Right lung (tissue), 5 donors: ENCODE measurements around the gene ZDHHC11. TPM values are rescaled to one million over a fixed set of nuclear protein-coding genes. Genes with fewer than 3 reads are reported as not detected.
"Not testable (repeated sequence)": the region's sequence is repeated elsewhere in the genome, so short reads cannot be mapped to it uniquely, and the experiment has no call there.

Experiments used
- DNase-seq, 2 donors: peaks; one replicate each; pipeline ENCODE4 v3.0.0-alpha.2; 2013
- polyA plus RNA-seq, 5 donors: library from polyadenylated mRNA; unstranded; fragments of 120-200 nt; gene quantifications; one replicate each; pipeline versions ENCODE4 v1.2.1 to v1.2.3, GENCODE V29; 2013; ENCODE audit warnings: inconsistent platforms in 1 of 5, low replicate concordance in 1 of 5; ENCODE audit not compliant: insufficient read length in 5 of 5, insufficient read depth in 1 of 5

ZDHHC11 gene
- polyA plus RNA-seq, 5 donors = 24.1 to 34.7 (median 27.2) TPM

- DNase-seq = not testable (repeated sequence)
These were observed 5.6 kb downstream of the ZDHHC11 start for GRCh38 chr5:845031-845675.

GRCh38 chr5:844426-844825, 6.4 kb downstream of the ZDHHC11 start:
- DNase-seq = not testable (repeated sequence)

DNA sequence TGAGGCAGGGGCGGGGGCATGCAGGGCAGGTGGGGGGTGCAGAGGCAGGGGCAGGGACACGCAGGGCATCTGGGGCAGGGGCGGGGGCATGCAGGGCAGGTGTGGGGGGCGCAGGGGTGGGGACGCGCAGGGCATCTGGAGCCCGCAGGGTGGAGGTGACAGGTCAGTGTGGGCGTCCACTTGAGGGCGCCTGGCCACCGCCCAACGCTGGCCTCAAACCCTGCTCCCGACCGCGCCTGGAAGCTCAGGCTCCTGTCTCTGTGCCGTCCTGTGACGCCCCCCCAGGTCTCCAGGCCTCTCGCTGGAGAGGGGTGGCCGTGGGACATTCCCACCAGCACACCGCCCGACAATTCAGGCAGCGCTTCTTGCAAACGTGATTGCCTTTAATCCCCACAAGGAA, 6.9 kb downstream of the ZDHHC11 start:
- not testable (repeated sequence) for DNase-seq

DNA sequence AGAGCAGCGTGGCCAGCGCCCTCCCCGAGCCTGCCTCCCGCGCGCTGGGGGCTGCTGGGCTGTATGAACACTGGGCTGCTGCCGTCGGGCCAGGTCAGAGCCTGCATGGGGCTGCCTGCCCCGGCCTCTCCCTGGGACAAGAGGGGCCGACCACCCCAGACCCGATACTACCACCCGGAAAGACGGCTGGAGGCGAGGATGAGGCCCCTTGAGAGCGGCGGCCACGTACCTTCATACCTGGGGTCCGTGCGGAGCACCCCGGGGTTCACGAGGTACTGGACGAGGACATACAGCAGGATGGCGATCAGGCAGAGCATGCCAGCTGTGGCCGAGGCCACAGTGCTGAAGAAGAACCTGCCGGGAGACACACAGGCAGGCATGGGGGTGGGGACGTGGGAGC, 7.4 kb downstream of the ZDHHC11 start:
- not testable (repeated sequence) for DNase-seq

DNA sequence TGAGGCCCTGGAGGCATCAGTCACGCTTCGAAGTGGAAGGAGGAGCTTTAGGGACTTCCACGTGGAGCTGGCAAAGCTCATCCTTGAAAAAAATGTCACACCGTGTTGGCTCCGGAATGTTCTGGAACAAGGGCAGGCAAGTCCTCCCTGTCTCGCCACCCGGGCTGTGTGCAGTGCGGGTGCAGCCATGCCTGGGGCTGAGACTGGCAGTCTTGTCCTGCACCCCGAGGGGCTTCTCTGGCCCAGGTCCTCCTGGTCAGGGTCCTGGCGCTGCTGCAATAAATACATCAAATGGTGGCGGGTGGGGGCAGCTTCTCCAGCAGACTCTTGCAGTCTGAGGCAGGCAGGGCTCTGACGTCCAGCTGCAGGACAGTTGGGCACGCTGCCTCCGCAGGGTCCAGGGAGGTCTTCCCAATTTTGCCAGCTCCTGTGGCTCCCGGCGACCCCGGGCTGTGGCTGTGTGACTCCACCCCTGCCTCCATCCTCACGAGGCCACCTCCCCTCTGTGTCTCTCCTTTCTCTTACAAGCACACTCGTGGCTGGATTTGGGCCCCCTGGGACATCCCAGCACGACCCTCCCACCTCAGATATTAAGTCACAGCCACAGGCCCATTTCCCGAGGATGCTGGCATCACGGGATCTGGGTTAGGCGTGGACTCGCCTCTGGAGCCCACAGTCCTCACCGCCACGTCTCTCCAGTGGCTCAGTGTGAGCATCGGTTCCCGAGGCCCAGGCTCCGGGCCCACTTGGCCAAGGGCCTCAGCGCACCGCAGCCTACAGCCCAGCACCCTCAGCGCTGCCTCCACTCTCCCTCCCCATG, 8.2 kb downstream of the ZDHHC11 start:
- DNase-seq = not testable (repeated sequence)

- DNase-seq = not testable (repeated sequence)
These were observed 9.0 kb downstream of the ZDHHC11 start for GRCh38 chr5:841531-842401.

GRCh38 chr5:840974-841435, 9.8 kb downstream of the ZDHHC11 start:
- not testable (repeated sequence) for DNase-seq

- not testable (repeated sequence) for DNase-seq
These were observed 10.4 kb downstream of the ZDHHC11 start for GRCh38 chr5:840118-840973.

GRCh38 chr5:838431-838851, 12.3 kb downstream of the ZDHHC11 start:
- DNase-seq = not testable (repeated sequence)

DNA sequence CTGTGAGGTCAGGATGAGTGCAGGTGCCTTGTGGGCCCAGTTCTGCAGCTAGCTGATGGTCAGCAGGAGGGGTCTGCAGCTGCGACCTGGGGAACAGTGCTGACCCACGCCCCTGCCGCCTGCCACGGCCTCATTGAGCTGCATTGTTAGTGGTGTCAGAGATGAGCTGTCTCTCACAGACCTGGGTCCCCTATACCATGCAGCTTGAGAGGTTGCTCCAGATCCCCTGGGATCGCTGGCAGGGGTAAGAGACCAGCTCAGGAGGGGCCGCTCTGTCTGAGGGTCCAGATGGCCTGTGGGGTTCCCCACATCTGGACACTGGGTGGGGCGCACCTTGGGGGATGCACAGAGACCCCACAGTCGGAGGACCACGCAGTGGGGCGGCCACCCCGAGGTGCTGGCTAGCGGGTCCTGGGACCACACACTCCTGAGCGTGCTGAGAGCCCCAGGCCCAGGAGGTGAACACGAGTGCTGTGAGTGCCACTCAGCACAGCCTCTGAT, 13.1 kb downstream of the ZDHHC11 start:
- not testable (repeated sequence) for DNase-seq

GRCh38 chr5:835933-836612, 14.7 kb downstream of the ZDHHC11 start:
- DNase-seq = not testable (repeated sequence)

DNA sequence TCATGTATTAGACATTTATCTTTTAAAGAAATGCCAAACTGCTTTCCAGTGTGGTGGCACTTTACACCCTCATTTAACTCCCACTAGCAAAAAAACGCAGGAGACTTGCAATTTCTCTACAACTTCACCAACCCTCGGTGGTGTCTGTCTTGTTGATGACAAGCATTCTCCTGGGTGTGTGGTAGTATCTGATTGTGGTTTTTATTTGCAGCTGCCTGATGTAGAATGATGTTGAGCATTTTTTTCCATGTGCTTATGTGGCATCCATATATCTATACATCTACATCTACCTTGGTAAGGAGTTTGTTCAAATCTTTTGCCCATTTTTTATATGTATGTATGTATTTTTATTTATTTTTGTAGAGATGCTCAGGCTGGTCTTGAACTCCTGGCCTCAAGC, 16.8 kb downstream of the ZDHHC11 start:
- DNase-seq = not testable (repeated sequence)

- DNase-seq = not testable (repeated sequence)
These were observed 22.6 kb downstream of the ZDHHC11 start for GRCh38 chr5:828194-828593.

DNA sequence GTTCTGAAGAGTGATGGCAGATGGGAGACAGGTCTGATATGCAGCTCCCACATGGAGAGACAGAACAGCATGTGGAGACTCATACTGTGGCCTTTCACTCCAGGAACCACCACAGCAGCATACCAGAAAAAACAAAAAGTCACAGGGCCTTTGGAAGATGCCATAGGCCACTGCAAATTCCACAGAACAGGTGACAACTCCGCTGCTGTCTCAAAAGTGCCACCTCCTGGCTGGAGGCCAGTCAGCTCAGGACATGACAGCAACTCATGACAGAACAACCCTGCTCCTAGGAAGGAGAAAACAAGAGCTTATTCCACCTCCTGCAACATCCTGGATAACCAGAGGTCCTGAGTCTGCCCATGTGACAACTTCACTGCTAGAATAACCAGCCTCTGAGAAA, 25.2 kb downstream of the ZDHHC11 start:
- not testable (repeated sequence) for DNase-seq

DNA sequence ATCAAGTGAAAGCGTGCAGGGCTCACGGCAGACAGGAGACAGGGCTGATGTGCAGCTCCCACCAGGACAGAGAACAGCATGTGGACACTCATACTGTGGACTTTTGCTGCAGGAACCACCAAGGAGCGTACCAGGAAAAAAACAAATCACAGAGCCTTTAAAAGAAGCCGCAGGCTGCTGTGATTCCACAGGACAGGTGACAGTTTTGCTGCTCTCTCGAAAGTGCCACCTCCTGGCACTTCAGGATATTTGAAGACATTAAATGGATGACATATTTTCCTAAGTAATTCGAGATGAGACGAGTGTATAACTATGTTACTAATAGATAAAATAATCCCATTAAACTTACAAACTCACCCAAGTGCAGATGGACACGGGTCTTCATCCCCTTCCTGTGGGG, 29.3 kb downstream of the ZDHHC11 start:
- DNase-seq = no peak

- DNase-seq = no peak
These were observed 30.5 kb downstream of the ZDHHC11 start for GRCh38 chr5:820245-820644.

- DNase-seq = no peak
These were observed 31.7 kb downstream of the ZDHHC11 start for GRCh38 chr5:819078-819477.

DNA sequence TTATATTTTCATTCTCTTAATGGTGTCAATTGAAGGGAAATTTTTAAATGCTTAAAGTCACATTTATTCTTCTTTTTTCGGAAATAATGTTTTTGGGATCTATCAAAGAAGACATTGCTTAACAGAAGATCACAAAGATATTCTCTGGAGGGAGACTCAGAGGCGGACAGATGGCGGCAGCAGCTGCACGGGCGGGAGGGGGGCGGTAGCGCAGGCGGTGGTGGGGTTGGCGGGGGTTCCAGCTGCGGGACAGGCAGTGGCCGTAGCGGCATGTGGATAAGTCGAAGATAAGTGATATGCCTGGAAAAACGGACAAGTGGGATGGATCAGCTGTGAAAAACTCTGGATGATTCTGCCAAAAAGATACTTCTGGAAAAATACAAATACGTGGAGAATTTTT, 34.6 kb downstream of the ZDHHC11 start:
- no peak for DNase-seq

DNA sequence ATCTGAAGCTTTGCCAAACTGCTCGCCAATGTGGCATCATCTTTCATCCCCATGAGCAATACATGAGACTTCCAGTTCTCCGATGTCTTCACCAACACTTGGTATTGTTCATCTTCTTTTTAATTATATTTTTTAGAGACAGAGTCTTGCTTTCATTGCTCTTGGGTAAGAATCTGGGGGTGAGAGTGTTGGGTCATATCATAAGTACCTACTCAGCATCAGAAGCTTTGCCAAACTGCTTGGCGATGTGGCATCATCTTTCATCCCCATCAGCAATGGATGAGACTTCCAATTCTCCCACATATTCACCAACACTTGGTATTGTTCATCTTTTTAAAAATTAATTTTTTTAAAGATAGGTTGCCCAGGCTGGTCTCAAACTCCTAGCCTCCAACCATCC, 35.3 kb downstream of the ZDHHC11 start:
- no peak for DNase-seq

DNA sequence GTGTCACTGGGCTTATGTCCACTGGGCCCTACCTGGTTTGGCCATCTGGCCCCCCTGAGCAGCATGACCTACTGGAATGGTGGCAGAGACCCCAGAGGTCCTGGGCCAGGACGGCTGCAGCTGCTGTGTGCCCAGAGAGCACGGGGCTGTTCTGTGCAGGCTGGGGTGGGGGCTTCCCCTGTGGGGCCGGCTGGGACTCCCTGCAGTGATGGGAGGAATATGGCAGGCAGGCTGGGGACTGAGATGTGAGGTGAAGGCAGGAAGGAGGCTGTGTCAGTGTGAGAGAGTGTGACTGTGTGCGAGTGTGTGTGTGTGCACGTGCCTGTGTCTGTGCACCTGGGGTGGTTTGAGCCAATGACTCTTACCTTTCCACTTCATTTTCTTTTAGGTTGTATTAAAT, 37.2 kb downstream of the ZDHHC11 start:
- DNase-seq = not testable (repeated sequence)
